ENCODE measurements around the gene ATG2A.

The ATG2A gene

DNA sequence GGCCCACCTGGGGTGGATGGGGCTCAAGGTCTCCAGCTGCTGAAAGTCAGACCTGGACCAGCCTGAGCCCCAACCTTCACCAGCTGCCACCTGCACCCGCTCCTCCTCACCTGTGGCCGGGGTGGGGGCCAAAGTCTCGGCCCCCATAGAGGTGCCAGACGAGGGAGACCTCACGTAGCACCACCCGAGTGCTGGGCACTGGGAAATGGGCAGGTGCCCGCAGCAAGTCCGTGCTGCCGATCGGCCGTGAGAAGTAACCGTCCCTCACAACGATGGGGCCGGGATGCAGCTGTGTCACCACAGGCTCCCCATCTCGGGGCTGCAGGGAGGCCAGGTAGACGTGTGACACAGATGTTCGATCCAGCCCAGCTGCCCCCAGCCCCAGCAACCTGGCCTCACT, 16.2 kb downstream of the ATG2A start:
- DNase-seq, result no peak

DNA sequence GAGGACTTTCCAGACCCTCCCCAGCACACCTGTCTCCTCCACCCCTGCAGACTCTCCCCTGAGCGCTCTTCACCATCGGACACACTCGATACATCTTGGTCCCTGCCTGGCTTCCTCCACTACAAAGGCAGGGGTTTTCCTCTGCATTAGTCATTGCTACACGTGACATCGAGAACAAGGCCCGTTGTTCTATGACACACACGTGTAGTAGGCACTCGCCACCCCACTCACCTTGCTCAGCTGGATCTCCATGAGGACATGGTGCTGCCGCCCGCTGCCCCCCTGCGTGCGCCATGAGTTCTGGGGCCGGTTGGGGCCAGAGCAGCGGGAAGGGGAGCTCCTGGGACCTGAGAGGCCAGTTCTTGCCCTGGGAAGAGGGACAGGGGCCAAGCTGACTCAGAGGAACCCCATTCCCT, 16.7 kb downstream of the ATG2A start:
- peak; percentile 77 for DNase-seq

DNA sequence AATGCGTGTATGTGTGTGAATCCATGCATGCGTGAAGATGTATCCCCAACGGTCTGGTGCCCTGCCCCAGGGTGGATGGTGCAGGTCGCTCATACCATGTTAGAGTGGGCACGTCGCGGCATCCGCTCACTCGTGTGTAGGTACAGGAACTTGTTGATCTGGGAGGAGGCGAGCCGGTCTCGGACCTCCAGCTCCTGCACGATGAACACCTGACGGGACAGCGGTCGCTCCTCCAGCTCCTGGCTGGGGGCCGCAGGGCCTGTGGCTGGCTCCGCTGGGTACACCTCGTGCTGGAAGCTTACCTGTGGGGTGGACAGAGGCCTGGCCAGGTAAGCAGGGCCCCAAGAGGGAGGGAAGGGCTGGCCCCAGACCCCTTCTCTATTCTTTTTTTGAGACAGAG, 18.5 kb downstream of the ATG2A start:
- no peak for DNase-seq

DNA sequence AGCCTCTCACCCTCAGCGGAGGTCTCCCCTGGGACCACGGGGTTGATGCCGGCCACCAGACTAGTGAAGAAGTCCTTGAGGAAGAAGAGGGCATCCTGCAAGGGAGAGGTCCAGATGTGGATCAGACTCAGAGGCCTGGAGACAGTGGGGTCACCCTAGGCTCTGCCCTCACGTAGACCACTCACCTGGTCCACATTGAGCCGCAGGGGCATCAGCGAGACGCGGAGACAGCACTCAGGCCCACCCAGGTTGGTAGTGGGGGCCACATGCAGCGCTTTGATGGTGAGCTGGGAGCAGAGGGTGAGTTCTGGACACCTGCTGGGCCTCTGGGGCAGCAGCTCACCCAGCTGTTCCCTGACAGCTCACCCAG, 18.9 kb downstream of the ATG2A start:
- no peak for DNase-seq

DNA sequence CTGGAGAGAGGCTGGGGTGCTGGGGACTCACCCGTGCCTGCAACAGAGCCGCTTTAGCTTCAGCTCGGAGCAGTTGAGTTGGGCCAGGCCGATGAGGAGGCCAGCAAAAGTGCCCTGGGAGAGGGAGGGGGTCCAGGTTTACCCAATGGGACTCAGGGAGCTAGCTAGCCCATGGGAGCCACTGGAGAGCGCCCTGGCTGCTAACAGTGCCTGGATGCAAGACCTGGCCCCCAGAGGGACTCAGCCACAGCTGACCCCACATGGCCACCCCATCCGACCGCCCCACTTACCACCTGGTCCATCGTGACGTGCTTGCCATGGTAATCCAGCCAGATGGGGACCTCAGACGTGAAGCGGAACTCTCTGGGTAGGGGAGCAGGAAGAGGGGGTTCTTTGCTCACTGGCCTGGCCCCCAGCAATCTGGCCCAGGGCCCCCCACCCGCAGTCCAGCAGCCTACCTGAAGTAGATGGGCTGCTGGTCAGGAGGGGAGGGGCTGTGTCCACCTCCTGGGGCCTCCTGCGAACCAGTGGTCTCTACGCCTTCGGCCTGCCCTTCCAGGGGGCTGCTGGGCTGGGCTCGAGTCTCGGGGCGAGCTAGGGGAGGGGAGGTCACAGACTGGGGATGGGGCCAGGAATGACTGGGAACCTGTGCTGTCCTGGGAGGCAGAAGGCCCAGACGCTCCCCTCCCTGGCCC, 19.5 kb downstream of the ATG2A start:
- no peak for DNase-seq

DNA sequence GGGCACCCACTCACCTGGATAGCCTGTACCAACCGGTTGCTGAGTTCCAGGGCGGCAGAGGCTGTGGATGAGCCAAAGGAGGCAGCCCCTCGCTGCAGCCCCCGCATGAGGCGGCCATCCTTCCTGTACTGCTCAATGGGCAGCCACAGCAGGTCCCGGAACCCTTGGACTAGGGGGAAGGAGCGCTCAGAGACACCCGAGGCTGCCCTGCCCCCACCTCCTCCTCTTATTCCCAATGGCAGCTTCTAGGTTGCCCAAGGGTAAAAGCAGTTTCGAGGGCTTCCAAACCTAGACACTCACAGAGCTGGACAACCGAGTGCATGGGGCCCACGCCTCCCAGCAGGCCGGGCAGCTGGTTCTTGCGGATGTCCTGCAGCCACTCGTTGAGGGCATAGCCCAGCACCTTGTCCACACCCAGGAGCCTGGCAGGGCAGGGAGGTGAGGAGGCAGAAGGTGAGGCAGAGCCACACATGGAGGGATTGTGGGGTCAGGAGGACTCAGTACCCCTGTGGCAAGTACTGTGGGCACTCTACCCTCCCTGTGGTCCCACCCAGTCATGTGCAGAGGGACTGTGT, 20.5 kb downstream of the ATG2A start:
- DNase-seq, result no peak

DNA sequence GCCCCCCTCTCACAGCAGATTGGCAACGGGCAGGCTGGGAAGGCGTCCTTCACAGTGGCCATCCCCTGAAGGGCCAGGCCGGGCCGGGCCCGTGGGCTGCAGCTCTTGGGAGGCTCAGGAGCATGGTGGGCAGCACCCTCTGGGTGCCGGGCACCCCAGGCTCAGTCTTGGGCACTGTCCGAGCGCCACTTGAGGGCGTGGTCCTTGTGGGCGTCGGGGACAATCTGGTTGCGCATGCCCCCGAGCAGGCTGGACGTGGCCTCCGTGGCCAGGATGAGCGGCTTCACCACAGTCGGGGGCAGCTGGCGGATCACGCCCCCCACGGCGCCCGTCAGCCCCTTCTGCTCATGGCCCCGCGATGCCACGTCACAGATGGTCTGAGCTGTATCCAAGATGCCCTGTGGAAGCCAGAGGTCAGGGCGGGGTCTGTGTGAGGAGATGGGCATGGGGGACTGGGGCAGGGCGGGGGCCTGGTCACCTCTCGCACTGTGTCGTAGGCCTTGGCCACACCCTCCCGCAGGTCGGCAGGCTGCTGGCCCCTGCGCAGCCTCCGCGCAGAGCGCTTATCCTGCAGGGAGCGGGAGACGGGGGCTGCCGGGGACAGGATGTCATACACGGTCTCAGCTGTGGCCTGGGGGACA, 22.1 kb downstream of the ATG2A start:
- DNase-seq, result no peak

DNA sequence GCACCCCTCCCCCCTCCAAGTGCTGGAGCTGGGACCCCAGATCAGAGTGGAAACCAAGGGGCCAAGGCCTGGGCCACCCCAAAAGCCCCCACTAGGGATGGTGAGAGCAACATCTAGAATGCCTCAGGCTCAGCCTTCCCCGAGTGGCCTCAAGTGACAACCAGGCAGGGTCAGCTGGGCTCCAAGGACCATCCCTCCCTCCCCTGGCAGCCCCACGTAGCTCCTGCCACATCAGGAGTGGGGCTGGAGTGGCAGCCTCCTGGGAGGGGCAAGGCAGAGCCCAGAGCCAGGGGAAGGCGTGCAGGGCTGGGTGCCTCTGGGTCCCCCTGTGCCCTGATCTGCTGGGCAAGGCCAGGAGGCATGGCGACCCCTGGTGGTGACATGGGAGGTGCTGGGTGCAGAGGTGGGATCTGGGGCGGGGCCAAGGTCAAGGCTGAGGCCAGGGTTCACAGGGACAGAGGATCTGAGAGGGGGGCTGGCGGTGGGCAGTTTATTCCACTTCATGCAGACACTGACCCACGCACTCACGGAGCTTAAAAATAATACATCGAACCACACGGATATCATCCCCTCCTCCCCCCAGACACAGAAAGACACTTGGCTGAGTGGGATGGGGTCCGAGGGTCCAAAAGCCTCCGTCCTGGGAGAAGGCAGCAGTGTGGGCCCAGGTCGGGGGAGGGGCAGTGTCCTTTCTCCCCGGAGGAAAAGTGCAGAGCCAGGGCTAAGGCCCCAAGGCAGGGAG, 22.8 kb downstream of the ATG2A start:
- peak; percentile 92 for DNase-seq

DNA sequence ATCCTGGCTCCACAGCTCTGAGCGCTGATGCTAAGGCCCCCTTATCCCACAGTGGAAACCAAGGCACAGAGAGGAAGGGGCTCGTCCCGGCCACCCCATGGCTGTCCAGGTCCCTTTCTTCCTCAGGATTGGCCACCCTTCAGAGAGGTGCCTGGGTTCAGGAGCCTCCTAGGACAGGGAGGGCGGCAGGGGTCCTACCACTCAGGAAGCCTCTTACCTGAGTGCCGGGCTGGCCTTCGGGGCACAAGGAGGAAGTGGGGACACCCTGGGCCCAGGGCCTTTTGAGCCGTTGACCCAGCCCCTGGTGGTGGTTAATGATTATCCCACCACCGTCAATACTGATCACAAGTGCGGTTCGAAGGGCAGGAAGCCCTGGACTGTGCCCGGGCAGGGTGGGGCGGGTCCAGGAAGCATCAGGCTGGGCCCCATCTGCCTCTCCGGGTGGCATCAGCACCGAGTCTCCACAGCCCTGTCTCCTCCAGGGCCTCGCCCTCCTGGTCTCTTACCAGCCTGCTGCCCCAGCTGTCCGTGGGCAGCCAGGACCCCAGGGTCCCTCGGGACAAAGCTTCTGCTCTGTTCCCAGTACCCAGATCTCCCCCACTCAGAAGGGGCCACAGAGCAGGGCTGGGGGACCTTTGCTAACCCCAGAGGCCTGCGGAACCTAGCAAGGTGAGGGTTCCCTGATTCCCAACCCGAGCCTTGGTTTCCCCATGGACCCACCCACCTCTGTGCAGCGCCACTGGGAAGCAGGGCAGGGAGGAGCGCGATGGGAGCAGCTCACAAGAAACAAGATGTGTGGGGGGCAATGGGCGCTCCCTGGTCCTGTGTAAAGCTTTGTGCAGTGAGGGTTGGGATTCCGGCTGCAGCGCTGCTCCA, 23.6 kb downstream of the ATG2A start:
- DNase-seq, result no peak

DNA sequence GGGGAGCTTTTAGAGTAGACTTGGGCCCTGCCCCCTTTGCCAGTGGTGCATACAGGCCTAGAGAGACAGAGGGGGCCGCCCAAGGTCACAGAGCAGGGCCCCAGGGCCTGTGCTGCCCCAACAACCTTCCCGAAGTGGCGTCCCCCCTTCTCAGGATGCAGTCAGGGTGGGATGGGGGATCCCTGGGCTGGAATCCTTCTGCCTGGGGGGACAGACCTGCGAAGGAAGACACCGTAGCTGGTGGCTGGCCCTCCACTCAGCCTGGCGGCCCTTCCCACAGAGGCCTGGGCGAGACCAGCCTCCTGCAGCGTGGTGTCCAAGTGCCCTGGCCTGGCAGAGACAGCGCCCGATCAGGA, 24.2 kb downstream of the ATG2A start:
- no peak for DNase-seq

DNA sequence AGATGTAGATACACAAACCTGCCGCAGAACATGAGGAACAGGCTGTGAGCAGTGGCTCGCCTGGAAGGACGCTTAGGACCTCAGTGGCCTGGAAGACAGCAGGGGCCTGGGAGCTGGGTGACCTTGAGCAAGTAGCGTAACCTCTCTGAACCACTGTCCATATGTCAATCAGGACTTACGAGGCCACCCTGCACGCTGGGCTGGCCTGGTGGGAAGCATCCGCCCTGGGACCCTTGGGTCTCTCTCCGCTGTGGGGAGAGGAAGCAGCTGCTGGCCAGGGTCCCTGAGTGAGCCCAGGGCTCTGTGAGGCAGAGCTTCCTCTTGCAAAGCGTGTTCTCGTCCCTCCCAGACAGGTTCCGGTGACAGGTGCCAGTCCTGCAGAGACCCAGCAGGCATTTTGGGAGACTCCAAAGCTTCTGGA, 24.6 kb downstream of the ATG2A start:
- no peak for DNase-seq

DNA sequence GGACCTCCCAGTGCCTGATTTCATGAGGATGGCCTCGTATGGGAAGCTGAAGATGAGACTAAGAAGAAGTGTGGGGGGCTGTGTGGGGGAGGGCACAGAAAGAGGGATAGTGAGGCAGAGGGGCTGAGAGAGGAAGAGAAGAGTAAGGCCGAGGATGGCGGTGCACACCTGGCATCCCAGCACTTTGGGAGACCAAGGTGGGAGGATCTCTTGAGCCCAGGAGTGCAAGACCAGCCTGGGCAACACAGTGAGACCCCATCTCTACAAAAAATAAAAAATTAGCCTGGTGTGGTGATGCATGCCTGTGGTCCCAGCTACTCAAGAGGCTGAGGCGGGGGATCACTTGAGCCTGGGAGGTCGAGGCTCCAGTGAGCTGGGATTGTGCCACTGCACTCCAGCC, 25.1 kb downstream of the ATG2A start:
- no peak for DNase-seq

DNA sequence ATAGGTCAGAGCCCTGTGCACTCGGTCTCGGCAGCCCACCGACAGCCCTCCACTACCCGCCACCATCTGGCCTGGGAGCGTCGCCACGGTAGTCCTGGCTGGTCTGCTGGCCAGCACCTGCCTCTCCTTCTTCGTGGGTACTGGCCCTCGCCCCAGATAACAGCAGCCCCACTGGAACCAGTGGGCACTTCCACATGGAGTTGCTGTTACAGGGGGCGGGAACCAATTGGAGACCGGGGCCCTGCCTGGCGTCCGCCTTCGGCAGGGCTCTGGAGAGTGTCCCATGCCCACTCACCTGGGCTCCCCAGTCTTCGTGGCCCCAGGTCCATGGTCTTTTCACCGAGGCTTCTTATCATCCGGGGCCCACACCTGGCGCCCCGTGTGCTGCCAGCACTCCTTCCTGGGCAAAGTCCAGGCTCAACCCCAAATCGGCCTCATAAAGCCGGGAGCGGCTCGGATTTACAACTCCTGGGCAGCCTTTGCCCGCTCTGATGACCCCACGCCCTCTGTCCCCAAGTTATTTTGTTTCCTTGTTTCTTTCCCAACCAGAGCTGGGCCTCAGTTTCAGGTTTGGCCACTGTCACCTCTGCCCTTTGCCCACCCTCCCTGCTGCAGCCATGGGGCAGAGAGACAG, 25.7 kb downstream of the ATG2A start:
- no peak for DNase-seq

DNA sequence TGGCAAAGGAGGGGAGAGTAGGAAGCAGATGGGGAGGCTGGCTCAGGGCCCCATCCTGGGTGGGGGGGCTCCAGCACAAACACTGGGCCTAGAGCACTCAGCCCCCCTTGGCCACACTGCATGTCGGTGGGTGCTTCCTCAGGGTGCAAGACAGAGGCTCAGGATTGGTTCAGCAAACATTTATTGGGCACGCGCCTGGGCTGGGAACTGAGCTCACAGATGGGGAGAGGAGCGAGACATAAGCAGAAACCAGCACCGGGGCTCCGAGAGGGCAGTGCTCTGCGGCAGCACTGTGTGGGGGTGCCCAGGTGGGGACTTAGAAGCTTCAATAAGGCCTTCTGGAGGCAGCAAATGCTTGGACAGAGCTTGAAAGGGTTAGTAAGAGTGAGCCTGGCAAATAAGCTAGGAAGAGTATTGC, 26.5 kb downstream of the ATG2A start:
- DNase-seq, result no peak

DNA sequence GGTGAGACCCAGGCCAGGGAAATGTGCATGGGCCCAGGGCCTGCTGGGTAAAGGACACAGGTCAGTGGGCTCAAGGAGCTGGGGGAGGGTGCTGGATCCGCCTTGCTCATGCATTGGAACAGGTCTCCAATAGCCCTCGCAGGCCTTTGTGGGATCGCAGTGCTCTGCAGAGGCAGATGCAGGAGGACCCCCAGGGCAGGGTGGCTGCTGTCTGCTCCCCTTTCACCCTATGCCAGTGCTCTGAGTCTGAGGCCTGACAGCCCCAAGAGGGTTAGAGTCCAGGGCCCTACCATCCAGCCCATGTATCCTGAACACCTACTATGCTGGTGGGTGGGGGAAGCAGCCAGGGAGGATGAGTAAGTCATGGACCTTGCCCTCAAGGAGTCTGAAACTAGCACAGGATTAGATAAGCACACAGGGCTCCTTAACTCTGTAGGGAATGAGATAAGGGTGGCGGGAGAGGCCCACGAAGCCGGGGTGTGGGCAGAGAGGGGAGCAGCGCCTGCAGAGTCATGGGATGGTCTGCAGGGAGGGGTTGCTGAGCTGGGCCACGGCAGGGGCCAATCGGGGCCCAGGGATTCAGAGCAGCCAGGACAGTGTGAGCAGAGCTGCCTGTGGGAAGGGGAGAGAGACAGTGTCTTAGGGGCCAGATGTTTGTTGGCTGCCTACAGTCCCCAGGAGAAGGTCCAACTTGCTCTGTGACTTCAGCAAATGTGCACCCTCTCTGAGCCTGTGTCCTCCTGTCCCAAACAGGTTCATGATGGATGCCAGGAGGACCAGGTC, 28.1 kb downstream of the ATG2A start:
- DNase-seq, result no peak

DNA sequence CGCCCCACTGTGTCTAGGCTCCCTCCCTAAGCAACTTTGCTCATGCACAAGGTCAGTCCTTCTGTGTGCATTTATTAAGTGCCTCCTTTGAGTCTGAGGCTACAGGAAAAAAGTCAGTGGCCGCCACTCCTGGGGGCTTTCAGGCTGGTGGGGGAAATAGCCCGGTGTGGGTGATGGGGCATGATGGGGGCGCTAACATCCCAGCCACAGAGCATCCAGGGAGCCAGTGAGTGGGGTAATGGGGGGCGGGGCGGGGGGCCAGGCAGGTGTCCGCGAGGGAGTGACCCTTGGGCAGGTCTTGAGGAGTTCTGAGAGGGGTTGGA, 28.6 kb downstream of the ATG2A start:
- DNase-seq, result no peak

DNA sequence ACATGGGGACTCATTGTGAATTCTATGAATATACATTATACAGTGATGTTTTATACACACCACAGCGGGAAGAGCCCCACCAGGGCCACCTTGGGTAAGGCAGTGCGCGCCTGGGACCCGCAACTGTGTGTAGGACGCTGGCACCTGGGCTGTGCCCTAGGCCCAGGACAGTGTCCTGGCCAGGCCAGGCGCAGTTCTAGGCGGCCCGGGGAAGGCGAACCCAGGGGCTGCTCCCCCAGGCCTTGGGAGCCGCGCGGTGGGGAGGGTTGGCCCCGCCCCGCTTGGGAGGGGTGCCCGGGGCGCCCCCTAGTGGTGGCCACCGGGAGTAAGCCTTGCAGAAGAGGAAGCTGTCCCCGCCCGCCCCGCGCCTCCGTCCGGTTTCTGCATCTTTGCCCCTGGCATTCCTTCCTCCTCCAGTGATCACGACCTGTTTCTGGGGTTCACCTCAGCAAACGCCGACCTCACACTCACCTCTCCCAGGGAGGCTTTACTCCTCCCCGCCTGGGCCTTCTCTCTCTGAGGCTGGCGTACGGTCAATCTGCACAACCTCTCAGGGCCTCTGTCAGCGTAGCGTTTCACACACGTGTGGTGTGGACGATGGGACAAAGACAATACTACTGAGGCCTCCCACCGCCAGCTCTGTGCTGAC, 29.1 kb downstream of the ATG2A start:
- peak; percentile 86 for DNase-seq

DNA sequence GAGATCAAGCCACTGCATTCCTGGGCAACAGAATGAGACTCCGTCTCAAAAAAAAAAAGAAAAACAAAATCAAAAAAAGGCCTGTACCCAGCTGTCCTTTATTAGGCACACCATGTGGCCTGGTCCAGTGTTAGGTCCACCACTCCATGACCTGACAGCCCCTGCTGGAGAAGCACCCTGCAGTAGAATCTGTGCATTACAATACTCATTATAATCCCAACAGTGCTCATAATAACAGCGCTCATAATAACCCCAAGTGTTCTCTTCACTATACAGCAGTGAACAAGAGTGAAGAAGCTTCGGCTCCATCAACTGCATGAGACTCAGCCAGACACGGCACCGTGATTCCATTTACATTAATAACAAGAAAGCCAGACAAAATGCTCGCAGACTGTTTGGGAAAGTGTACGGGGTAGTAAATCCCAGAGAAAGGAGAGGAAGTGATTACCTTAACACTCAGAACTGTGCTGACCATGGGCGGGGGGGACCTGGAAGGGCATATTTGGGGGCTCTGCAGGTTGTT, 29.7 kb downstream of the ATG2A start:
- DNase-seq, result no peak

DNA sequence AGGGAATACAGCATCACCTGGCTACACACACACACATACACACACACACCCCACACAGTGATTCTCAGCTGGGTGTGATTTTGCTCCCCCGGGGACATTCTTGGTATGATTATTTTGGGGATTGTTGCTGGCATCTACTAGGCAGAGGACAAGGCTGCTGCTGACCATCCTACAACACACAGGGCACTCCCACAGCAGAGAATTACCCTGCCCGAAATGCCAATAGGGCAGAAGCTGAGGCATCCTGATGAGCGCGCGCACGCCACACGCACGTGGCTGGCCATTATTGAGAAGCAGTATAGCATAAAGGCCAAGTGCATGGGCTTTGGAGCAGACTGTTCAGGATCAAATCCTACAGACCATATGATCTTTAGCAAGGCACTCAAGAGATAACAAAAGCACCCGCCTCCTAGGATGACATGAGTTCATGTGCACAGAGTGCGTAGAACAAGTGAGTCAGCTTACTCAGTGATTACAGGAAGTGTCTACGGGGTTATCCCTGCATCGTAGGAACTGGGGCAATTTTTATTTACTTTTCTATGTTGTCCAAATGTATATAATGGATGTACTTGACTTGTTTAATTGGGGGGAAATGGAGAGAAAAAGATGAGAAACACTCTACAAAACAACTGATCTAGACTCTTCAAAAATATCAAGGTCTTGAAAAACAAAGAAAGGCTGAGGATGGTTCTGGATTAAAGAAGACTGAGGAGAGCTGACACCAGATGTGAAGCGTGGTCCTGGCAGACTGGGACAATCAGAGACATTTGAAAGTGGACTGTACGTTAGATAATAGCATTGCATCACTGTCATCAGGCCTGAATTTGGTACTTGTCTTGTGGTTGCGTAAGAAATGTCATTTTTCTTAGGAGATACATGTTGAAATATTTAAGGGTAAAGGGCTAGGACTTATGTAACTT, 31.4 kb downstream of the ATG2A start:
- peak; percentile 40 for DNase-seq

DNA sequence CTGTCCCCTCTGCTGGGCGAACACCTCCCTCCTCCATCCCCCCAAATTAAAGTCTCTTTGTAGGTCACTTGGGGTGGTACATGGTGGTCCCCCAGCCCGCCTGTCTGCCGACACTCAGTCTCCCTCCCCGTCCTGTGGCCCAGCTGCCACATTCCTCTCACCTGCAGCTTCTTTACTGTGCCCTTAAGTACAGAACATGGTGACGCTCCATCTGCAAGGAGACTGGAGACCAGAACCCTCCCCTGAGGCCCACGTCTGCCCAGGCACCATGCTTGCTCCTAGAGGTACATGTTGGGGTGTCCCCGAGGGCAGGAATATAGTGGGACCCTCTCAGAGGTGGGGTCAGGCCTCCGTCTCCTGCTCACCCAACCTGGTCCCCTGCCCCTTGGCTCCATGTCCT, 33.0 kb downstream of the ATG2A start:
- no peak for DNase-seq
